ENCODE data around the gene PRR13. TPM values are rescaled to one million over a fixed set of nuclear protein-coding genes. Genes with fewer than 3 reads are reported as not detected.

Gene PRR13
- total and polyA plus RNA-seq, 2 donors (not counting 3 experiments of a cell fraction or from before 2014, with no cell fraction given) = 68.9 to 139 TPM

- Histone ChIP-seq H3K36me3 (ENCODE audit: control insufficient read depth in 2 of 2, extremely low read depth in 1 of 2, insufficient read depth in 2 of 2, low read length in 2 of 2) (peaks cover 62 to 71% of the 10 kb centered on the region in 2 experiments), H3K9me3 (replicated peaks; ENCODE audit: control insufficient read depth, insufficient read depth, low read length) (no peaks in the 10 kb centered on the region), H3K4me1 (ENCODE audit: control insufficient read depth, extremely low read depth, insufficient read depth, low read length) (no peaks in the 10 kb centered on the region), H3K9me1 (replicated peaks; ENCODE audit: control insufficient read depth, extremely low read depth, insufficient read depth, low read length) (no peaks in the 10 kb centered on the region), H3K27me3 (ENCODE audit: control insufficient read depth in 2 of 2, insufficient read depth in 2 of 2, low read length in 2 of 2) (no peaks in the 10 kb centered on the region), H3K4me3 (replicated peaks in 1 of 3; ENCODE audit: insufficient read depth in 1 of 3, low read depth in 1 of 3, low read length in 3 of 3) (no peak overlapping the region), H3K4me2 (ENCODE audit: insufficient read depth, low read length) (no peak overlapping the region), H3K9ac (replicated peaks; ENCODE audit: extremely low read depth, insufficient read depth, low read length) (no peak overlapping the region), H2AFZ (ENCODE audit: low read depth, low read length) (no peak overlapping the region), H4K20me1 (replicated peaks; ENCODE audit: control insufficient read depth, extremely low read depth, insufficient read depth, low read length) (peaks cover 14% of the 10 kb centered on the region), H3K27ac (ENCODE audit: insufficient read depth, low read depth, low read length) (no peak overlapping the region), H3K79me2 (ENCODE audit: control insufficient read depth, insufficient read depth, low read length) (peaks cover 49% of the 10 kb centered on the region)
- ChIA-PET CTCF (interaction anchor here (0.8 to 5.6 kb wide), 13 partner anchors 9 to 150 kb away, joined by 3 to 48 read pairs (median 6); partner anchors contain the start of genes NPFF and TARBP2), POLR2A (interaction anchor here (1.4 kb wide), 1 partner anchor 24 kb away, joined by 5 read pairs; the partner anchor contains the start of gene TARBP2)
- dilution Hi-C loops (cut with MboI; ENCODE audit: extremely low pct_ligation_motif_present, low sequenced_read_pairs) (no loop called here), intact Hi-C loops (cut with micrococcal nuclease) (no loop called here)
- DNase-seq (ENCODE audit: low read depth, low spot score) (peak; percentile 36), FAIRE-seq (no peak)
- no peak for TF ChIP-seq GATA2 (IDR thresholded peaks at IDR 0.05; ENCODE audit: insufficient read depth, insufficient read length, low read depth, low read length)
- TF ChIP-seq CTCF (IDR thresholded peaks at IDR 0.05; ENCODE audit: extremely low read depth in 1 of 2, insufficient read depth in 1 of 2, low read depth in 1 of 2, low read length in 2 of 2) = peak; percentile 18 to 29
- TF ChIP-seq, protein P1, sequence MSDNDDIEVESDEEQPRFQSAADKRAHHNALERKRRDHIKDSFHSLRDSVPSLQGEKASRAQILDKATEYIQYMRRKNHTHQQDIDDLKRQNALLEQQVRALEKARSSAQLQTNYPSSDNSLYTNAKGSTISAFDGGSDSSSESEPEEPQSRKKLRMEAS (IDR thresholded peaks at IDR 0.05; ENCODE audit: insufficient read depth, insufficient read length) = no peak
- TF ChIP-seq POLR2AphosphoS5 (IDR thresholded peaks at IDR 0.05; ENCODE audit: insufficient read depth, low read depth, low read length) = peak; percentile 36
- no TSS peak for BruUV-seq (replicated peaks)
Observed at GRCh38 chr12:53476769-53477209, 35.3 kb downstream of the PRR13 start.

DNA sequence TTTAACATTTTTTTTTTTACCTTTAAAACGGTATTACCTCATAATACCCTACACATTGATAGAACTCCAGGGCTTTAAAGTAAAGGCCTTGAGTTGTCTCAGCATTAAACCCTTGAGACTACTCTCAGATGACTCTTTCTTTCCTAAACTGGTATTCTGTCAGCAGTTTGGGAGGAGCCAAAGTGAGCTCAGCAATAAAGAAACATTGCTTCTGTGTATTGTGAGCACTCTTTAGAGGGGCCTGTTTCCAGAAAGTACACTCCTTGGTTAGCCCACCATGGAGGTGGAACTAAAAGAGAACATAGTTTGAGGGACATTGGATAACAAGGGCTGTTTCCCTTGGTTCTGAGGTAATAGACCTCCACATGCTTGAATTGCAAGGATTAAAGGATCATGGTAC, 37.3 kb downstream of the PRR13 start:
- BruUV-seq (replicated peaks) = no TSS peak
- POLR2A ChIA-PET = interaction anchor here (1.5 kb wide), 1 partner anchor 13 kb away, joined by 6 read pairs; no protein-coding TSS in a partner anchor
- no peaks in the 10 kb centered on the region for H3K27me3 ChIP-seq (ENCODE audit: control insufficient read depth in 2 of 2, insufficient read depth in 2 of 2, low read length in 2 of 2)
- CTCF ChIA-PET = interaction anchor here (1.4 to 5.6 kb wide), 2 partner anchors 21 to 30 kb away, joined by 3 to 48 read pairs; partner anchors contain the start of genes MAP3K12 and NPFF
- no peak overlapping the region for H3K4me3 ChIP-seq (replicated peaks in 1 of 3; ENCODE audit: insufficient read depth in 1 of 3, low read depth in 1 of 3, low read length in 3 of 3)
- intact Hi-C loops (cut with micrococcal nuclease) (no loop called here), dilution Hi-C loops (cut with MboI; ENCODE audit: extremely low pct_ligation_motif_present, low sequenced_read_pairs) (no loop called here)
- H3K79me2 ChIP-seq (ENCODE audit: control insufficient read depth, insufficient read depth, low read length) = peaks cover 32% of the 10 kb centered on the region
- H3K9ac ChIP-seq (replicated peaks; ENCODE audit: extremely low read depth, insufficient read depth, low read length) = no peak overlapping the region
- H3K27ac ChIP-seq (ENCODE audit: insufficient read depth, low read depth, low read length) = no peak overlapping the region
- FAIRE-seq = no peak
- H3K9me1 ChIP-seq (replicated peaks; ENCODE audit: control insufficient read depth, extremely low read depth, insufficient read depth, low read length) = no peaks in the 10 kb centered on the region
- peaks cover 58 to 64% of the 10 kb centered on the region in 2 experiments for H3K36me3 ChIP-seq (ENCODE audit: control insufficient read depth in 2 of 2, extremely low read depth in 1 of 2, insufficient read depth in 2 of 2, low read length in 2 of 2)
- TF ChIP-seq GATA2 (IDR thresholded peaks at IDR 0.05; ENCODE audit: insufficient read depth, insufficient read length, low read depth, low read length) = no peak
- TF ChIP-seq CTCF (IDR thresholded peaks at IDR 0.05; ENCODE audit: extremely low read depth in 1 of 2, insufficient read depth in 1 of 2, low read depth in 1 of 2, low read length in 2 of 2) = no peak
- TF ChIP-seq, protein P1 (IDR thresholded peaks at IDR 0.05; ENCODE audit: insufficient read depth, insufficient read length) = no peak
- TF ChIP-seq POLR2AphosphoS5 (IDR thresholded peaks at IDR 0.05; ENCODE audit: insufficient read depth, low read depth, low read length) = no peak
- no peak for TF ChIP-seq POLR2A (IDR thresholded peaks at IDR 0.05; ENCODE audit: low read depth, low read length)
- no peak for TF ChIP-seq JUN (IDR thresholded peaks at IDR 0.05; ENCODE audit: borderline replicate concordance, insufficient read depth, insufficient read length, low read depth)
- TF ChIP-seq MYC (IDR thresholded peaks at IDR 0.05; ENCODE audit: low read depth, low read length) = no peak
- TF ChIP-seq FOS (IDR thresholded peaks at IDR 0.05; ENCODE audit: borderline replicate concordance, insufficient read depth, low read length) = no peak
- TF ChIP-seq EZH2 (IDR thresholded peaks at IDR 0.05; ENCODE audit: borderline replicate concordance, low read depth, low read length, severe bottlenecking) = no peak
- H3K4me1 ChIP-seq (ENCODE audit: control insufficient read depth, extremely low read depth, insufficient read depth, low read length) = no peaks in the 10 kb centered on the region
- H2AFZ ChIP-seq (ENCODE audit: low read depth, low read length) = no peak overlapping the region
- no peak for DNase-seq (ENCODE audit: low read depth, low spot score)
- no peaks in the 10 kb centered on the region for H3K9me3 ChIP-seq (replicated peaks; ENCODE audit: control insufficient read depth, insufficient read depth, low read length)
- peaks cover 8% of the 10 kb centered on the region for H4K20me1 ChIP-seq (replicated peaks; ENCODE audit: control insufficient read depth, extremely low read depth, insufficient read depth, low read length)
- H3K4me2 ChIP-seq (ENCODE audit: insufficient read depth, low read length) = no peak overlapping the region
